ENCODE results near the gene BIRC5.

BIRC5 gene

GRCh38 chr17:78179372-78179771 lies 34.7 kb upstream of the BIRC5 start:
- no peak for DNase-seq (ENCODE audit: extremely low read depth, low read depth)
- no peak for TF ChIP-seq CTCF (IDR thresholded peaks at IDR 0.05; ENCODE audit: low read depth, low read length)

- TF ChIP-seq CTCF (IDR thresholded peaks at IDR 0.05; ENCODE audit: low read depth, low read length), result no peak
- no peak for DNase-seq (ENCODE audit: extremely low read depth, low read depth)
Observed at GRCh38 chr17:78180083-78180482, 34.0 kb upstream of the BIRC5 start.

- TF ChIP-seq CTCF (IDR thresholded peaks at IDR 0.05; ENCODE audit: low read depth, low read length), result no peak
- DNase-seq (ENCODE audit: extremely low read depth, low read depth), result no peak
Observed at GRCh38 chr17:78180508-78180907, 33.5 kb upstream of the BIRC5 start.

- no peak for TF ChIP-seq CTCF (IDR thresholded peaks at IDR 0.05; ENCODE audit: low read depth, low read length)
Observed at GRCh38 chr17:78182504-78182903, 31.5 kb upstream of the BIRC5 start.

GRCh38 chr17:78183916-78184315 lies 30.1 kb upstream of the BIRC5 start:
- DNase-seq (ENCODE audit: extremely low read depth, low read depth), result no peak
- no peak for TF ChIP-seq CTCF (IDR thresholded peaks at IDR 0.05; ENCODE audit: low read depth, low read length)

More at GRCh38 chr17:78182504-78182903, 31.5 kb upstream of the BIRC5 start:
- no peak for DNase-seq (ENCODE audit: extremely low read depth, low read depth)

GRCh38 chr17:78184351-78184750 lies 29.7 kb upstream of the BIRC5 start:
- no peak for DNase-seq (ENCODE audit: extremely low read depth, low read depth)
- no peak for TF ChIP-seq CTCF (IDR thresholded peaks at IDR 0.05; ENCODE audit: low read depth, low read length)

- no peak for TF ChIP-seq CTCF (IDR thresholded peaks at IDR 0.05; ENCODE audit: low read depth, low read length)
- no peak for DNase-seq (ENCODE audit: extremely low read depth, low read depth)
Observed at GRCh38 chr17:78184868-78185267, 29.2 kb upstream of the BIRC5 start.

All from AG09319 (cell line).